NT2/D1 (cell line): ENCODE data around the gene KIFC1.

ENCODE experiments used
- DNase-seq: peaks from one replicate; pipeline ENCODE4 v3.0.0-alpha.2; 2011; ENCODE audit warnings: low read depth, low spot score
- H3K27me3 ChIP-seq: 2 replicates; pipeline ENCODE4 v1.6.0; 2011; ENCODE audit warnings: mild to moderate bottlenecking; ENCODE audit not compliant: insufficient read length, insufficient read depth
- H3K36me3 ChIP-seq: 2 replicates; pipeline ENCODE4 v1.6.1; 2011; ENCODE audit warnings: mild to moderate bottlenecking, low read length, mixed read lengths; ENCODE audit not compliant: insufficient read depth, insufficient read length
- H3K4me1 ChIP-seq: 2 replicates; pipeline ENCODE4 v1.5.1; 2011; ENCODE audit not compliant: insufficient read depth, insufficient read length
- H3K4me3 ChIP-seq: 2 replicates; pipeline ENCODE4 v1.5.1; 2011; ENCODE audit warnings: low read depth; ENCODE audit not compliant: insufficient read length
- H3K9ac ChIP-seq: 2 replicates; pipeline ENCODE4 v1.6.0; 2011; ENCODE audit warnings: low read depth; ENCODE audit not compliant: insufficient read length
- H3K9me3 ChIP-seq: 2 replicates; pipeline ENCODE4 v1.5.1; 2011; ENCODE audit warnings: mild to moderate bottlenecking, low read length; ENCODE audit not compliant: insufficient read depth
- SUZ12 ChIP-seq: IDR thresholded peaks from 2 replicates; pipeline ENCODE4 v1.6.1; 2011; ENCODE audit not compliant: insufficient read length, insufficient read depth; ENCODE audit errors: extremely low read depth
- YY1 ChIP-seq: IDR thresholded peaks from 2 replicates; pipeline ENCODE4 v1.6.1; 2011; ENCODE audit not compliant: insufficient read length, insufficient read depth
- ZNF274 ChIP-seq: IDR thresholded peaks from 2 replicates; pipeline ENCODE4 v1.6.1; 2011; ENCODE audit warnings: mild to moderate bottlenecking, low read depth, low read length

KIFC1 gene

DNA sequence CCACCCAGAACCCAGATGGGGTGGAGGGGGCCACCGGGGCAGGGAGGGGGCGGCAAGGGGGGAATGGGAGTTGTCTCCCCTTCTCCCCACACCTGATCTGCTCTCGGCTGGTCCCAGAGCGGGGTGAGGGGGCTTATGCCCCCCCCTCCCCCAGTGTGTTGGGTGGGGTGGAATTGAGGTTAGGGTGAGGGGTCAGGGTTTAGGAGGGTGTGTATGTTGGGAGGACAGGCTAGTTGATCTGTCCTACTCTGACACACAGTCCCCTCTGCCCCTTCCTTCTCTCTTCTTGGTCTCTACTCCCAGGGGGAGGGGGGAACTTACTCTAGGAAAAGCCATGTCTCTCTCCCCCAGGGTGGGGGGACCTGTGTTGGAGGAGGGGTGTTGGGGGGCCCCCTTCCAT lies 60.9 kb downstream of the KIFC1 start:
- peaks cover 64% of the 10 kb centered on the region for H3K36me3 ChIP-seq
- no peaks in the 10 kb centered on the region for H3K4me1 ChIP-seq

DNA sequence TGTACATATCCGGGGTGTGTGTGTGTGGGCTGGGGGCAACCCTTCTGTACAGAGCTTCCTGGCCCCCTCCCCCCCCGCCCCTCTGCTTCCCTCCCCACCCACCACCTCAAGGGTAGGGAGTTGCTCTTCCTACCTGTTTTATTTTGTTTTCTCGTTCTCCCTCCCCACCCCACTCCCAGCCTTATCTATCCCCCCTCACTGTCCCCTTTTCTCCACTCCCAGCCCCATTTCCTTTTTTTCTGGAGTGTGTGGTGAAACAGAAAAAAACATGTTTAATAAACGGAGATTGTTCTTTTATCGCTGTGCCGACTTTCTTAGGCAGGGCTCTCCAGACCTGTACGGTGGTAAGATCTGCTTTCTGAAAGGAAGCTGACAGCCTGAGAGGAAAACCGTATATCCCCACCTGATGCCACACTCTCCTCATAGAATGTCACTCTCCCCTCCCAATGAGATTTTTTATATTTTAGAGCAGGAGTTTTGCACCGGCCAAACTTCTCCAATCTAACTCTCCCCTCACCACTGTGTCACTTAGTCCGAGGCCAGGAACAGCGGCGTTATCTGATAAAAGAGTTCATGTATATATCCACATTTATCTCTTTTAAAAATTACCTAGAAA lies 61.9 kb downstream of the KIFC1 start:
- peaks cover 55% of the 10 kb centered on the region for H3K36me3 ChIP-seq
- no peak for TF ChIP-seq YY1
- no peak for TF ChIP-seq SUZ12
- TF ChIP-seq ZNF274 = no peak
- H3K27me3 ChIP-seq = no peaks in the 10 kb centered on the region
- peak overlapping the region; percentile 71 for H3K4me3 ChIP-seq
- no peaks in the 10 kb centered on the region for H3K9me3 ChIP-seq
- H3K9ac ChIP-seq = peak overlapping the region; percentile 79
- no peak for DNase-seq
- H3K4me1 ChIP-seq = no peaks in the 10 kb centered on the region

More for the DNA sequence above, 60.9 kb downstream of the KIFC1 start:
- H3K9me3 ChIP-seq = no peaks in the 10 kb centered on the region
- H3K27me3 ChIP-seq = no peaks in the 10 kb centered on the region
- no peak overlapping the region for H3K4me3 ChIP-seq
- TF ChIP-seq SUZ12 (no peak), YY1 (no peak), ZNF274 (no peak)
- no peak overlapping the region for H3K9ac ChIP-seq
- no peak for DNase-seq

DNA sequence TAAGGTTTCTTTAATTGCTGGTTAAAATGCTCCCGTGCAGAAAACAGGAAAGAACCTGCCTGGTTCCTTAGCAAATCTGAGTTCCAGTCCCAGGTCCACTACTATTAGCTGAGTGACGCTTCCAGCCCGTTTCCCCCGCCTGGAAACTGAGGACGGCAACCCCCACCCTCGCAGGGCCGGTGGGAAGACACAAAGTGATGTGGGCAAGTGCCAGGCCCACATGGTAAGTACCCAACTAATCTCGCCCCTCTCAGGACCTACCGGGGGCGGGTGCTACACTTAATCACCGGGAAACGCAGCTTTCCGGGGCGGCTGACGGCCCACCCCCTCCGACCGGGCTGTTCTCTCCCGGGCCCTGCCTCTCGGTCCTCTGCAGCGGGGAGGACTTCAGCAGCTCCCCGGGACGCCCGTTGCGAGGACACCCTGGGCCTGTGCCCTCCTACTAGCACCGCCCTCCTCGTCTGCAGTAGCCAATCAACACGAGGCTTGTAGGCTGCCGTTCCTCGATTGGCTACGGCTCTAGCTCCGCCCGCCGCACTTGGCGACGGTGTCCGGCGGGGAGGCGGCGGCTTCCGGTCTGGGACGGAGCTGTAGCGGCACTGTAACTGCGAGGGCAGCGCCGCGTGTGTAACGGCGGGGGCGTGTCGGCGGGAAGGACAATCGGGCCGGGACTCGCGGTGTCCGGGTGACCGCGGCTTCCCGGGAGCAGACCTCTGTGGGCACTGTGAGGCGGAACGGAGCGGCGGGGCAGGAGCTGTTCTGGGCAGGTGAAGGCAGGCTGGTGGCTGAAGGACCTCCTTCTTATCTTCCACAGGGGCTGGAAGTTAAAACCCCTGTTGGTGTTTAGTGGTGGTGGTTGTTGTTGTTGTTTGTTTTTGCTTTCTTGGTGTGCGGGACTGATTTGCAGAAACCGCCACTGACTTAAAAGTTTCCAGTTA lies 62.7 kb downstream of the KIFC1 start, which contains the start of gene ZBTB9:
Gene ZBTB9 (plus strand): TSS at position 568 of the 938 bp plus-strand sequence. CDS start 525 bp downstream, outside the sequence.
- TF ChIP-seq SUZ12 = no peak
- TF ChIP-seq YY1 = no peak
- TF ChIP-seq ZNF274 = no peak
- Histone ChIP-seq H3K9ac (peak within 1 kb of the TSS; percentile 79), H3K4me3 (peak within 1 kb of the TSS; percentile 71), H3K27me3 (no peaks in the 10 kb centered on the region), H3K9me3 (no peaks in the 10 kb centered on the region), H3K4me1 (no peaks in the 10 kb centered on the region), H3K36me3 (peaks cover 47% of the 10 kb centered on the region)
- peak; percentile 87 for DNase-seq

DNA sequence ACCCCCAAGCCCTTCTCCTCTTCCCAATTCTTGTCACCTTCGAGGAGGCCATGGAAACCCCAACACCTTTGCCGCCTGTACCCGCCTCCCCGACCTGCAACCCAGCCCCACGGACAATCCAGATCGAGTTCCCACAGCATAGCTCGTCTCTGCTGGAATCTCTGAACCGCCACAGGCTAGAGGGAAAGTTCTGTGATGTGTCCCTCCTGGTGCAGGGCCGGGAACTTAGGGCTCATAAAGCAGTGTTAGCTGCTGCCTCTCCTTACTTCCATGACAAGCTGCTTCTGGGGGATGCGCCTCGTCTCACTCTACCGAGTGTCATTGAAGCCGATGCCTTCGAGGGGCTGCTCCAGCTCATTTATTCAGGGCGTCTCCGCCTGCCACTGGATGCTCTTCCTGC lies 63.4 kb downstream of the KIFC1 start:
- no peaks in the 10 kb centered on the region for H3K27me3 ChIP-seq
- peak overlapping the region; percentile 79 for H3K9ac ChIP-seq
- H3K9me3 ChIP-seq = no peaks in the 10 kb centered on the region
- no peak for TF ChIP-seq SUZ12
- TF ChIP-seq ZNF274 = no peak
- TF ChIP-seq YY1 = no peak
- H3K36me3 ChIP-seq = peaks cover 40% of the 10 kb centered on the region
- no peaks in the 10 kb centered on the region for H3K4me1 ChIP-seq
- no peak for DNase-seq
- peak overlapping the region; percentile 71 for H3K4me3 ChIP-seq

DNA sequence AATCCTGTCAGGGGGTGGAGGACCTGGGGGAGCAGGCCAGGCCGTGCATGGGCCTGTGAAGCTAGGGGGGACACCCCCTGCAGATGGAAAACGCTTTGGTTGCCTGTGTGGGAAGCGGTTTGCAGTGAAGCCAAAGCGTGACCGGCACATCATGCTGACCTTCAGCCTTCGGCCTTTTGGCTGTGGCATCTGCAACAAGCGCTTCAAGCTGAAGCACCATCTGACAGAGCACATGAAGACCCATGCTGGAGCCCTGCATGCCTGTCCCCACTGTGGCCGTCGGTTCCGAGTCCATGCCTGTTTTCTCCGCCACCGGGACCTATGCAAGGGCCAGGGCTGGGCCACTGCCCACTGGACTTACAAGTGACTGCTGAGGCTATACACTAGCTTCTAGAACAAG lies 64.5 kb downstream of the KIFC1 start:
- H3K4me1 ChIP-seq = no peaks in the 10 kb centered on the region
- H3K9ac ChIP-seq = no peak overlapping the region
- TF ChIP-seq SUZ12 = no peak
- no peak for TF ChIP-seq ZNF274
- no peak for TF ChIP-seq YY1
- H3K27me3 ChIP-seq = no peaks in the 10 kb centered on the region
- H3K4me3 ChIP-seq = no peak overlapping the region
- peaks cover 34% of the 10 kb centered on the region for H3K36me3 ChIP-seq
- no peaks in the 10 kb centered on the region for H3K9me3 ChIP-seq
- DNase-seq = no peak

DNA sequence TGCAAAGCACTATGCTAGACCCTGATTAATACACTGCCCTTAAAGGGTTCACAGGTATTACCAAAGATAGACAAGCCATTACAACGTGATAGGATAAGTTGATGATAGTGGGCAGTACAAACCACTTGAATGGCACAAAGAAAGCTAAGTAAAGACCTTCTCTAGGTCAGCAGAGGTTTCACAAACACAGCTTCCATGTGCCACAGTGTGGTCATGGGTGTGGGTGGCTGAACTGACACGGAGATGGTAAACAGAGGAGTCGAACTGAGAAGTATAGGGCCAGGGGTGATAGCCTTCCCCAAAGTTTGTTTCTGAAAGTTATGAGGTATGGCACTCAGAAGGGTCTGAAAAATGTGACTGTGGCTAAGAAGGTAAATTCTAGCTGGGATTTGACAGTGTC lies 67.1 kb downstream of the KIFC1 start:
- no peaks in the 10 kb centered on the region for H3K4me1 ChIP-seq
- no peak overlapping the region for H3K9ac ChIP-seq
- no peaks in the 10 kb centered on the region for H3K27me3 ChIP-seq
- no peak for DNase-seq
- H3K36me3 ChIP-seq = peaks cover 26% of the 10 kb centered on the region
- no peaks in the 10 kb centered on the region for H3K9me3 ChIP-seq
- no peak overlapping the region for H3K4me3 ChIP-seq
- TF ChIP-seq YY1 (no peak), SUZ12 (no peak), ZNF274 (no peak)

DNA sequence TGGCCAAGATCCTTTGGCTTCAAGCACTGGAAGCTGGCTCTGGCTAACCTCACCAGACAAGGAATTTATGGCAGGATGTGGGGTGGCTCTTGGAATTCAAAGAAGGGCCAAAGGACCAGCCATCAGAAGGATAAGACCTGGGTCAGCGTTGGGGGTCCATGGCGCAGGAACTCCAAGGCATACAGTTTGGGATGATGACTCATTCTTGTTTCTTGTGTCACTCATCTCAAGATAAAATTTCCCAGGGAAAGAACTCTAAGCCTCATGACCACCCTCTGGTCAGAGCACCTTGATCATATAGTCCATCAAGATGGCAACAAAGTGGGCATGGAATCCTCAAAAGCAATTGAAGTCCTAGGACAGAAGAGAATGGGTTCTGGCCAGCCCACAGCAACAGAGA lies 67.6 kb downstream of the KIFC1 start:
- Histone ChIP-seq H3K9ac (no peak overlapping the region), H3K4me3 (no peak overlapping the region), H3K9me3 (no peaks in the 10 kb centered on the region), H3K4me1 (no peaks in the 10 kb centered on the region), H3K36me3 (peaks cover 26% of the 10 kb centered on the region), H3K27me3 (no peaks in the 10 kb centered on the region)
- TF ChIP-seq SUZ12 (no peak), ZNF274 (no peak), YY1 (no peak)
- DNase-seq = no peak
